ENCODE measurements around the gene PCNX2. TPM values are rescaled to one million over a fixed set of nuclear protein-coding genes. Genes with fewer than 3 reads are reported as not detected.

PCNX2 gene
- total and polyA plus RNA-seq, 2 experiments from 2014 or later: 42.9 to 88.3 TPM

DNA sequence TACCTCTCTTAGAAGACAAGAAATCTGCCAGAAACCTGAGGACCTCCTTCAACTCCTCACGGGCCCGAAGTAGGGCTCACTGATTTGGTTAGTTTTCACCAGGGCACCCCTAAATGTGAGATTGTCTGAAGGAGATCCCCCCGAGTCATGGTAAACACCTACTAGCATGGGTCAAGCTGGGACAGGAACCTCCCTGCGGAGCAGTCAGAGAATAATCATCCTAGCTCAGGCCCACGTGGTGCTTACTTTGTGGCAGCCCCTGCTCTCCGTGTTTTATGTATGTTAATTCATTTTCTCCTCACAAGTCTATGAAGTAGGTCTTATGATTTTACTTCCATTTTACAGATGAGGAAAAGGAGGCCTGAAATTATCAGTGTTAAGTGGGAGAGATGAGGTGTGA lies 206.9 kb downstream of the PCNX2 start:
- Mint-ChIP-seq H3K4me1 (peaks cover 20% of the 10 kb centered on the region), H3K27ac (peak overlapping the region; percentile 87)

DNA sequence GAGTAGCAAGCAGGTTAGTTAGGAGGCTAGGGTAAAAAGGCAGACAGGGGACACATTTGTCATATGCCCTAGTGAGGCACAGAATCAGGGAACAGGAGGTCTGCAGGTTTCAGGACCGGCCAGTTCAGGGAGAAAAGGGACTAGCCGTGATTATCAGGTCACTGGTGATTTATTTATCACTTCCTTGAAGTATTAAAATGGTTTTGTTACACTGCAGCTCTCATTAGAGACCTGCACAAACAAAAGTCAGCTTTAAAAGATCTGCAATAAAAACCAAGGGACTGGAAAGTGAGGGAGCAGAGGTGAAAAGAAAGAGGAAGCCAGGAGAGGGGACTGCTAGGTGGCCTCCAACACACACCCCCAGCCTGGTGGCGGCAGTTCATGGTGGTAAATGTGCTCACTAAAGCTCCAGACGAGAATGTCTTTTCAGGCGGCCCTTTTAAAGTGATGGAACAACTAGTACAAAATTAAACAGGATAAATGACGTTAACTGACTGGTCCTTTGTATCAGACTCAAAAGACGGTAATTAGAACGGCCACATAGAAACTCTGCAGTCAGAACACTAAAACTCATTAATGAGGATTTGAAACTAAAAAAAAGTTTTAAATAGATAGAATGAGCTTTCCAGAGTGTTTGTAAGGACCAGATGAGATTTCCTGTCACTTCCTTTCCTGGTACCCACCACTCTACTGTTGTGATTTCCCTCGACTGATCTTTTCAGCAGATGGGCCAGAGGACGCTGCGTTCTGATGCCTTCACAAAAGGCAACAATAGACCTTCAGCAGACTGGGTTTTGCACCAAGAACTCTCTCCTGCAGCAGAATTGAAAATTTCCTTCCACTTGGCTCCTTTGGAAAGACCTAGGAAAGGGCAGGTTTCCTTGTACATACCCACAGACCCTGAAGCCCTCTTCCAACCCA lies 208.3 kb downstream of the PCNX2 start:
- Histone ChIP-seq H3K27ac (ENCODE audit: low read depth) (no peak overlapping the region), H2AFZ (no peak overlapping the region), H3K4me1 (ENCODE audit: insufficient read depth) (0 out of 2 replicates have a peak, but pooled peaks cover 8% of the 10 kb centered on the region), H3K9me2 (ENCODE audit: insufficient read depth) (no peaks in the 10 kb centered on the region), H3K27me3 (ENCODE audit: insufficient read depth) (no peaks in the 10 kb centered on the region), H3K79me2 (replicated peaks; ENCODE audit: insufficient read depth) (no peaks in the 10 kb centered on the region), H3F3A (replicated peaks; ENCODE audit: low read depth) (no peaks in the 10 kb centered on the region), H3K36me3 (ENCODE audit: insufficient read depth) (peaks cover 31% of the 10 kb centered on the region), H3K4me3 (no peak overlapping the region), H3K4me2 (no peak overlapping the region), H4K20me1 (replicated peaks; ENCODE audit: insufficient read depth) (no peaks in the 10 kb centered on the region)
- H3K9me3 Mint-ChIP-seq: no peaks in the 10 kb centered on the region; the same call in 2 of the 3 replicates
- no peak overlapping the region for H3K4me3 Mint-ChIP-seq
- H3K27me3 Mint-ChIP-seq (ENCODE audit: insufficient read depth, low read depth, poor library complexity): peaks cover 2% of the 10 kb centered on the region
- no peak for DNase-seq (ENCODE audit: low spot score)
- H3K4me1 Mint-ChIP-seq: peaks cover 20% of the 10 kb centered on the region
- no peak for ATAC-seq
- H3K36me3 Mint-ChIP-seq (ENCODE audit: low read depth): peaks cover 55% of the 10 kb centered on the region
- H3K27ac Mint-ChIP-seq: no peak overlapping the region
- TF ChIP-seq EZH2 (IDR thresholded peaks at IDR 0.05; ENCODE audit: low read depth, unreplicated experiment): no peak
- TF ChIP-seq, protein P1, sequence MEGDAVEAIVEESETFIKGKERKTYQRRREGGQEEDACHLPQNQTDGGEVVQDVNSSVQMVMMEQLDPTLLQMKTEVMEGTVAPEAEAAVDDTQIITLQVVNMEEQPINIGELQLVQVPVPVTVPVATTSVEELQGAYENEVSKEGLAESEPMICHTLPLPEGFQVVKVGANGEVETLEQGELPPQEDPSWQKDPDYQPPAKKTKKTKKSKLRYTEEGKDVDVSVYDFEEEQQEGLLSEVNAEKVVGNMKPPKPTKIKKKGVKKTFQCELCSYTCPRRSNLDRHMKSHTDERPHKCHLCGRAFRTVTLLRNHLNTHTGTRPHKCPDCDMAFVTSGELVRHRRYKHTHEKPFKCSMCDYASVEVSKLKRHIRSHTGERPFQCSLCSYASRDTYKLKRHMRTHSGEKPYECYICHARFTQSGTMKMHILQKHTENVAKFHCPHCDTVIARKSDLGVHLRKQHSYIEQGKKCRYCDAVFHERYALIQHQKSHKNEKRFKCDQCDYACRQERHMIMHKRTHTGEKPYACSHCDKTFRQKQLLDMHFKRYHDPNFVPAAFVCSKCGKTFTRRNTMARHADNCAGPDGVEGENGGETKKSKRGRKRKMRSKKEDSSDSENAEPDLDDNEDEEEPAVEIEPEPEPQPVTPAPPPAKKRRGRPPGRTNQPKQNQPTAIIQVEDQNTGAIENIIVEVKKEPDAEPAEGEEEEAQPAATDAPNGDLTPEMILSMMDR (conservative IDR thresholded peaks at IDR 0.05; ENCODE audit: low read depth in 2 of 2): no peak
- TF ChIP-seq ZNF114 (CRISPR knock-in tag; IDR thresholded peaks at IDR 0.05): no peak

More for the DNA sequence above, 206.9 kb downstream of the PCNX2 start:
- H3K4me1 ChIP-seq (ENCODE audit: insufficient read depth): 0 out of 2 replicates have a peak, but pooled peaks cover 8% of the 10 kb centered on the region
- TF ChIP-seq JUNB (IDR thresholded peaks at IDR 0.05; ENCODE audit: unreplicated experiment) (no peak), ZNF114 (CRISPR knock-in tag; IDR thresholded peaks at IDR 0.05) (no peak), STAT1 (IDR thresholded peaks at IDR 0.05; ENCODE audit: unreplicated experiment) (no peak), NANOG (IDR thresholded peaks at IDR 0.05; ENCODE audit: borderline replicate concordance) (no peak), EZH2 (IDR thresholded peaks at IDR 0.05; ENCODE audit: low read depth, unreplicated experiment) (no peak), ZNF331 (CRISPR knock-in tag; IDR thresholded peaks at IDR 0.05; ENCODE audit: low read depth) (no peak), EZH2phosphoT487 (IDR thresholded peaks at IDR 0.05; ENCODE audit: unreplicated experiment) (no peak)
- TF ChIP-seq, protein P2, sequence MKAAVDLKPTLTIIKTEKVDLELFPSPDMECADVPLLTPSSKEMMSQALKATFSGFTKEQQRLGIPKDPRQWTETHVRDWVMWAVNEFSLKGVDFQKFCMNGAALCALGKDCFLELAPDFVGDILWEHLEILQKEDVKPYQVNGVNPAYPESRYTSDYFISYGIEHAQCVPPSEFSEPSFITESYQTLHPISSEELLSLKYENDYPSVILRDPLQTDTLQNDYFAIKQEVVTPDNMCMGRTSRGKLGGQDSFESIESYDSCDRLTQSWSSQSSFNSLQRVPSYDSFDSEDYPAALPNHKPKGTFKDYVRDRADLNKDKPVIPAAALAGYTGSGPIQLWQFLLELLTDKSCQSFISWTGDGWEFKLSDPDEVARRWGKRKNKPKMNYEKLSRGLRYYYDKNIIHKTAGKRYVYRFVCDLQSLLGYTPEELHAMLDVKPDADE (IDR thresholded peaks at IDR 0.05): no peak
- TF ChIP-seq, protein P3, sequence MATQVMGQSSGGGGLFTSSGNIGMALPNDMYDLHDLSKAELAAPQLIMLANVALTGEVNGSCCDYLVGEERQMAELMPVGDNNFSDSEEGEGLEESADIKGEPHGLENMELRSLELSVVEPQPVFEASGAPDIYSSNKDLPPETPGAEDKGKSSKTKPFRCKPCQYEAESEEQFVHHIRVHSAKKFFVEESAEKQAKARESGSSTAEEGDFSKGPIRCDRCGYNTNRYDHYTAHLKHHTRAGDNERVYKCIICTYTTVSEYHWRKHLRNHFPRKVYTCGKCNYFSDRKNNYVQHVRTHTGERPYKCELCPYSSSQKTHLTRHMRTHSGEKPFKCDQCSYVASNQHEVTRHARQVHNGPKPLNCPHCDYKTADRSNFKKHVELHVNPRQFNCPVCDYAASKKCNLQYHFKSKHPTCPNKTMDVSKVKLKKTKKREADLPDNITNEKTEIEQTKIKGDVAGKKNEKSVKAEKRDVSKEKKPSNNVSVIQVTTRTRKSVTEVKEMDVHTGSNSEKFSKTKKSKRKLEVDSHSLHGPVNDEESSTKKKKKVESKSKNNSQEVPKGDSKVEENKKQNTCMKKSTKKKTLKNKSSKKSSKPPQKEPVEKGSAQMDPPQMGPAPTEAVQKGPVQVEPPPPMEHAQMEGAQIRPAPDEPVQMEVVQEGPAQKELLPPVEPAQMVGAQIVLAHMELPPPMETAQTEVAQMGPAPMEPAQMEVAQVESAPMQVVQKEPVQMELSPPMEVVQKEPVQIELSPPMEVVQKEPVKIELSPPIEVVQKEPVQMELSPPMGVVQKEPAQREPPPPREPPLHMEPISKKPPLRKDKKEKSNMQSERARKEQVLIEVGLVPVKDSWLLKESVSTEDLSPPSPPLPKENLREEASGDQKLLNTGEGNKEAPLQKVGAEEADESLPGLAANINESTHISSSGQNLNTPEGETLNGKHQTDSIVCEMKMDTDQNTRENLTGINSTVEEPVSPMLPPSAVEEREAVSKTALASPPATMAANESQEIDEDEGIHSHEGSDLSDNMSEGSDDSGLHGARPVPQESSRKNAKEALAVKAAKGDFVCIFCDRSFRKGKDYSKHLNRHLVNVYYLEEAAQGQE (IDR thresholded peaks at IDR 0.05; ENCODE audit: unreplicated experiment): no peak
- H3K36me3 ChIP-seq (ENCODE audit: insufficient read depth): peaks cover 31% of the 10 kb centered on the region
- Mint-ChIP-seq H3K36me3 (ENCODE audit: low read depth) (peaks cover 57% of the 10 kb centered on the region), H3K4me3 (no peak overlapping the region), H3K27me3 (ENCODE audit: insufficient read depth, low read depth, poor library complexity) (no peaks in the 10 kb centered on the region), H3K9me3 (no peaks in the 10 kb centered on the region; the same call in 2 of the 3 replicates)
- no peak overlapping the region for H2AFZ ChIP-seq
- H3K9me2 ChIP-seq (ENCODE audit: insufficient read depth): no peaks in the 10 kb centered on the region
- H3K27me3 ChIP-seq (ENCODE audit: insufficient read depth): no peaks in the 10 kb centered on the region
- ATAC-seq (peak; percentile 58), DNase-seq (ENCODE audit: low spot score) (peak; percentile 10)
- H4K20me1 ChIP-seq (replicated peaks; ENCODE audit: insufficient read depth): no peaks in the 10 kb centered on the region
- H3F3A ChIP-seq (replicated peaks; ENCODE audit: low read depth): no peaks in the 10 kb centered on the region
- peak overlapping the region; percentile 68; the same call in 1 of the 2 replicates for H3K27ac ChIP-seq (ENCODE audit: low read depth)
- H3K4me2 ChIP-seq: no peak overlapping the region; the same call in 1 of the 2 replicates
- no peaks in the 10 kb centered on the region for H3K79me2 ChIP-seq (replicated peaks; ENCODE audit: insufficient read depth)
- no peak overlapping the region for H3K4me3 ChIP-seq
